GM19193 (cell line): ENCODE measurements around the gene ALPG.
"Not testable (repeated sequence)": the region's sequence is repeated elsewhere in the genome, so short reads cannot be mapped to it uniquely, and the experiment has no call there.

Experiments used
- POLR2A ChIP-seq: IDR thresholded peaks from 4 replicates; pipeline ENCODE4 v1.6.1; 2011; ENCODE audit not compliant: insufficient read depth, insufficient read length; ENCODE audit errors: extremely low read depth

ALPG gene

DNA sequence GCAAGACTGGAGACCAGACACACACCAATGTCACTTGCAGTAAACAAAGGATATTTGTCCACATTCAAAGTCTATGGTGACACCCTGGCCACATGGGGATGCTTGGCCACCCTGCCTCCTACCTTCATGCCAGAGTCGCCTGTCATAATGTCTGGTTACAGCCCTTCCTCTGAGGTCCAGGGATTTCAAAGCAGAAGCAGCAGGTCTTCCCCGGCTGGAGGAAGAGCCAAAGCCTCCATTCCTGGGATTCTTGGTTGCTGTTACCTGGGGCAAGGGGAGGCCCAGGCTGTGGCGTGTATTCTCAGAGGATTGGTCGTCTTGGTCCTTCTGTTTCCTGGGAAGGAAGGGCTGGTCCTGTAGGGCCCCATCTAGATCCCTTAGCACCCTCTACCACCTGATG lies 30.4 kb upstream of the ALPG start:
- no peak for TF ChIP-seq POLR2A

DNA sequence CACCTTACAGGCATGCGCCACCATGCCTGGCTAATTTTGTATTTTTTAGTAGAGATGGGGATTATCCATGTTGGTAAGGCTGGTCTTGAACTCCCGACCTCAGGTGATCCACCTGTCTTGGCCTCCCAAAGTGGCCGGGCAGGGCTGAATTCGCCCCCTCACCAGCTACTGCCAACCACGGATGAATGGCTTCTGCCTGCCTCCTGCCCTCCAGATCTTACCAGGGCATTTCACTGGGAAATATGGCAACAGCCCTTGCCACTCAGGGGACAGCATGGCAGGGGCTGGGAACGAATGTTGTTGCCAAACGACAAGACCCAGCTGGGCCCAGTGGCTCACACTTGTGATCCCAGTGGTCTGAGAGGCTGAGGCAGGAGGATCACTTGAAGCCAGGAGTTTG lies 29.9 kb upstream of the ALPG start:
- TF ChIP-seq POLR2A: no peak

DNA sequence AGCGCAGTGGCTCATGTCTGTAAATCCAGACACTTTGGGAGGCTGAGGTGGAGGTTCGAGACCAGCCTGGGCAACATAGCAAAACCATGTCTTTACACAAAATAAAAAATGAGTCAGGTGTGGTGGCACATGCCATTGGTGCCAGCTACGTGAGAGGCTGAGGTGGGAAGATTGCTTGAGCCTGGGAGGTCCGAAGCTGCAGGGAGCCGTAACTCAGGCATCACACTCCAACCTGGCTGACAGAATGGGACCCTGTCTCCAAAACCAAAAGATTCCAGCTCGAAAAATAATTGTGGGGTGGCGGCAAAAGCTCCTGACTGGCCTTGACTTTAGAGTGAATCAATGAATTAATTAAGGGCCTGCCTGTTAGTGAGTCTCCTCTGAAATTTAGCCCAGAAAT lies 29.3 kb upstream of the ALPG start:
- TF ChIP-seq POLR2A: no peak

DNA sequence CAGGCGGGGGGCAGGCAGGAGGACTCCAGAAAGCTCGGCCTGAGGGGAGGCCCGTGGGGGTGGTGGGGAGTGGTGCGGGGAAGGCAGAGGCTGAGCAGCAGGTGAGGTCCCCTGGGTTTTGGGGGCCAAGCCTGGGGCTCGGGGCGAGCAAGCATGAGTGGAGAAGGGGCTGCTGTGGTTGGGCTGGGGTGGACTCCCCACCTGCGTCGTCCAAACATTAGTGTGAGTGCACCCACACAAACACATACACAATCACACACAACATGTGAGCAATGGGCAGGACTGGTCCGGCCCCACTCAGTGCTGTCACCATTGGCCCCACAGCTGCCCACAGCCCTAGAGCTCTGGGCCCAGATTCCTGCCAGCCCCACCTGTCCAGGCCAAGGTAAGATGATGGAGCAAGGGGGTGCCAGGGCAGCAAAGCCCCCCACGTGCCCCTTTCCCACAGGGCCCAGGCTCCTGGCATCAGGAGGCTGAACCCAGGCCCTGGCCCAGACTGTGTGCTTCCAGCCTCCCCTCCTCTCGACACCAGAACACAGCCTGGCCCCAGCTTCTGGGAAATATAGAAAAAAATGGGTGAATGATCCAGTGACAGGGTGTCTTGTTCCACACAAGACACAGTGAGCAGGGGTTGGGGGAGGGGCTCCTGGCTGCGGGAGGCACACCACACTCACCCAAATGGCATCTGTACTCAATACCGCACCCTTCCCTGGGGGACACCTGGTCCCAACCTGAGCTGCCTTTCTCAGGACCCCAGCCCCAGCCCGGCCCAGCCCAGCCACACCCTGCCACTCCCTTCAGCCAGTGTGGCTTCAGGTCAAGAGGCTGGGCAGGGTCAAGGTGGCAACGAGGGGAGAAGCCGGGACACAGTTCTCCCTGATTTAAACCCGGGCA lies 28.6 kb upstream of the ALPG start:
- no peak for TF ChIP-seq POLR2A

DNA sequence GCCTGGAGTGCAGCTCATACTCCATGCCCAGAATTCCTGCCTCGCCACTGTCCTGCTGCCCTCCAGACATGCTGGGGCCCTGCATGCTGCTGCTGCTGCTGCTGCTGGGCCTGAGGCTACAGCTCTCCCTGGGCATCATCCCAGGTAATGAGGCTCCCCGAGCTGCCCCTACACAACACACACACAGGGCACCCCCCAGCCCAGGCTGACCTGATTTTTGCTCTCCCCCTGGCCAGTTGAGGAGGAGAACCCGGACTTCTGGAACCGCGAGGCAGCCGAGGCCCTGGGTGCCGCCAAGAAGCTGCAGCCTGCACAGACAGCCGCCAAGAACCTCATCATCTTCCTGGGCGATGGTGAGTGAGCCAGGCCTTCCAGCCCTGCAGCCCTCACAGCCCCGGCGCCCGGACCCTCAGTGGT lies 27.9 kb upstream of the ALPG start, which contains the start of gene ALPP:
ALPP (plus strand) TSS at position 17 of the 417 bp plus-strand sequence; CDS start at position 69, 52 bp downstream.
- not testable (repeated sequence) for TF ChIP-seq POLR2A

DNA sequence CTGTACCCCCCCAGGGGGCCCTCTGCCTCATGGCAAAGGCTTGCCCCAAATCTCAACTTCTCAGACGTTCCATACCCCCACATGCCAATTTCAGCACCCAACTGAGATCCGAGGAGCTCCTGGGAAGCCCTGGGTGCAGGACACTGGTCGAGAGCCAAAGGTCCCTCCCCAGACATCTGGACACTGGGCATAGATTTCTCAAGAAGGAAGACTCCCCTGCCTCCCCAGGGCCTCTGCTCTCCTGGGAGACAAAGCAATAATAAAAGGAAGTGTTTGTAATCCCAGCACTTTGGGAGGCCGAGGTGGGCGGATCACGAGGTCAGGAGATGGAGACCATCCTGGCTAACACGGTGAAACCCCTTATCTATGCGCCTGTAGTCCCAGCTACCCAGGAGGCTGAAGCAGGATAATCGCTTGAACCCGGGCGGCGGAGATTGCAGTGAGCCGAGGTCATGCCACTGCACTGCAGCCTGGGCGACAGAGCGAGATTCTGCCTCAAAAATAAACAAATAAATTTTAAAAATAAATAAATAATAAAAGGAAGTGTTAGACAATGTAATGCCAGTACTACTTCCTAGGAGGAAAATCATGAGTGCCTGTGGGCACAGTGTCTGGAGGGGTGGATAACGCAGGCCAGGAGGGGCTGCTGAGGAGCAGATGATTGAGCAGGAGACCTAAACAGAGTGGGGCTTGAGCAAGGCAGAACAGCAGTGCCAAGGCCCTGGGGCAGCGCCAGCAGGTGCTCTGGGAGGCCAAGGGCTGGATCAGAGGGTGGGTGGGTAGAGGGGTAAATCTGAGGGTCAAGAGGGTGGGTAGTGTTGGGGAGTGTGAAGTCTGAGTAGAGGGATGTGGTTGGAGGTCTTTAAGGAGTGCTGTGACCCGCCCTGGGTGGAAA lies 24.1 kb upstream of the ALPG start:
- no peak for TF ChIP-seq POLR2A

DNA sequence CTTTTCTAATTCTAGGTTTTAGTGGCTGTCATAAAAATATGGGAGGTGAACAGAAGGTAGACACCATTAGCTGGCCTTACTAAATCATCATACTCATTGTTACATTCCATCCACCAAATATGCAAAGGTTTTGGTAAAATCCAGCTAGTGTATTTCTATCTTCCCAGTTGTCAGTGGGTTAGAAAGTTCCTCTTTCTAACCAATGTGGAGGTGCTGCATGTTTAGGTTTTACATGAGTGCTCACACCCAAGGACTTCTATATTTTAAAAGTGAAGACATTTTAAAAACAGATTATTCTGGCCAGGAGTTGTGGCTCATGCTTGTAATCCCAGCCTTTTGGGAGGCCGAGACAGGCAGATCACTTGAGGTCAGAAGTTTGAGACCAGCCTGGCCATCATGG lies 22.2 kb upstream of the ALPG start:
- no peak for TF ChIP-seq POLR2A

DNA sequence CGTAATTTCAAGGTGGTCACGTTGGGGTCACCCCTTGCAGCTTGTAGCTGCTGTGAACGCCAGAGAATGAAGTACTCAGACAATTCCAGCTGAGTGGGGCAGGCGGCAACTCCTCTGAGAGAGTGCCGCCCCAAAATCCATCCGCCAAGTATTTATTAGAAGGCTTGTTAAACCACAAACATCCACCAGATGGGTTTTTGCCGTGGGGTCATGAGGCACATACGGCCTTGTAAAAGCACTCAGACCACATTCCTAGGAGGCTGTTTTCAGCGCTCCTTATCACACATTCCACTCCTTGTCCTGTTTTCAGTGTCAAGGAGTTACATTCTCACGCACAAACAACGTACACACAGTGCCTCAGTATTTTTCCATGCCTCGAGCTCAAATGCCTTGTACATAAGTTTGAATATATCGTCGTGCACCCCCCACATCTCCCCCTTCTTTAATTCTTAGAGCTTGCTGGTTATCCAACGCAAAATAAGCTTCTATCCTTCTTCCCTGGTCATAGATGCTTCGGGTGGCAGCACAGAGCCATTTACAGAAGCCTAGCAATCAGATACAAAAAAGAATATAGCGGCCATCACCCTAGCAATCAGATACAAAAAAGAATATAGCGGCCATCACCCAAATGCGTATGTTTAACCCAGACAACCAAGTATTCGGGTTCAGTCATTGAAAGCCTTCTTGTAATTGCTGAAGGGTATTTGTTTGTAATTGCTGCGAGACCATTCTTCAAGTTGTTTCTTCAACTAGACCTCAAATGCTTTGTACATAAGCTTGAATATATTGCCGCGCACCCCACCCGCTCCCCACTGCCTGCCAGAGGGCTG lies 20.8 kb upstream of the ALPG start:
- TF ChIP-seq POLR2A: no peak

DNA sequence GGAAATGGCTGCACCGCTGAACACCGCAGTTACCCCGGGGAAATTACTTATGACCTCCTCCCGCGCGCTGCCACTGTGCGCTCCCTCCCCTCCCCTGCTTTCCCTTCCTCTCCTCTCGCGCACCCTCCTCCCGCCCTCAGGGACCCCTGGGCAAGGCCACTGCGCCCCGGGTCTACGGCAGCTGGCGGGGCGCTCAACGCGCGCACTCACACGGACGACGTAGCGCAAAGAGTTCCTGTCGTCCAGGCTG lies 20.2 kb upstream of the ALPG start:
- TF ChIP-seq POLR2A: no peak

DNA sequence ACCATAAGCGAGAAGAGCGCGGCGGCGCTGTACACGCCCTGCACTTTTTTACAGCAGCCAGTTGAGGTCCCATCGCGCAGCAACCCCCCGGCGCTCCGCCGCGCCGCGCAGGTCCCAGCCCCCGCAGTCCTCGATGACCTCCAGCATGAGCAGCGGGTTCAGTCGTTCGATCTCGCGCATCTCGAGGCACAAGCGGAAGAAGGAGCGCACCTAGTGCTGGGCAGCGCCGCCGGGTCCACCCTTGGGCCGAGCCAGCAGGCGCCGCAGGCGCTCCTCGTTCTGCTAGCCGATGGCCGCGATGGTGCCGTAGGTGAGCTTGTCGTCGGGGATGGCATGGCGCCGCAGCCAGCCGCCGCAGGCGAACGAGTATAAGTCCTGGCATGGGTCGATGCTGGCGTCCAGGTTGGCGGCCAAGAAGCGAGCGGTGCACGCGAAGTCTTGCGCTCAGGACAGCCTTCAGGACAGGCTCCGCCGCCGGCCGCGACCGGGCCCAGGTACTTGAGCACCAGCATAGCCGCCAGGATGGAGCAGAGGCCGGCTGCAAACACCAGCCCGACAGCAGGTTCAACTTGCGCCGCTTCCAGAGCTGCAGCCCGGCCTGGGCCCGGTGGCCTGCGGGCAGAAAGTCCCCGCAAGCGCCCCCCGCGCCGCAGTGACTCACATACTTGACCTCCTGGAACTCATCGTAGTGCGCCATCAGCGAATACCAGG lies 19.7 kb upstream of the ALPG start:
- no peak for TF ChIP-seq POLR2A

DNA sequence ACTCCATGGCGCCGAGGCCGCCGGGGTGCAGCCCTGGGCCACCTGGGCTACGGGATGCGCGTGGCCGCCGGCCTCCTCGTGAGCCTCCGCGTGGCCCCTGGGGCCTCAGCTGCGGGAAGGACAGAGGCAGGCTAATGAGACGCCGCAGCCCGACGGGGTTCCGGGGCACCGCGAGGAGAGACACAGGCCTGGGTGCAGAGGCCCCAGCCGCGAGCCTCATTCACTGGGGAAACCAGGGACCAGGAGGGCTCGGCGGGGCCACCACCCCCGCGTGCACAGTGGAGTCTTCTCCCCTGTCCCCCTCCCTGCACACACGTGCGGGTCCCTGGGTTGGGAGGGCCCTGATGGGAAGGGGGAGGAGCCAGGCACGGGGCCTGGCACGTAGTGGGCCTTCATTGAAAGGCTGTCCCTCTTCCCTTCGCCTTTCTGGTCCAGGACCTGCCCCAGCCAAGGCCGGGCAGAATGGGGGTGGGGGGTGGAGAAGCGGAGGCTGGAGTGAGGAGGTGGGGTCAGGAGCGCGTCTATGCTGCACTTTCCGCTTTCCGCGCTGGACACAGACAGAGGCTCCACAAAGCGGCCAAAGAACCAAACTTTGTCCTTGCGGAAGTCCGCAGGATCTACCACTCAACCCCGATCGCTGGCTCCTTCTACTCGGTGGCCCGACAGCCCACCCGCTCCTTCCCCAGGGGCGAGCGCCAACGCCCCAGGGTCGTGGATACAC lies 19.0 kb upstream of the ALPG start:
- no peak for TF ChIP-seq POLR2A

DNA sequence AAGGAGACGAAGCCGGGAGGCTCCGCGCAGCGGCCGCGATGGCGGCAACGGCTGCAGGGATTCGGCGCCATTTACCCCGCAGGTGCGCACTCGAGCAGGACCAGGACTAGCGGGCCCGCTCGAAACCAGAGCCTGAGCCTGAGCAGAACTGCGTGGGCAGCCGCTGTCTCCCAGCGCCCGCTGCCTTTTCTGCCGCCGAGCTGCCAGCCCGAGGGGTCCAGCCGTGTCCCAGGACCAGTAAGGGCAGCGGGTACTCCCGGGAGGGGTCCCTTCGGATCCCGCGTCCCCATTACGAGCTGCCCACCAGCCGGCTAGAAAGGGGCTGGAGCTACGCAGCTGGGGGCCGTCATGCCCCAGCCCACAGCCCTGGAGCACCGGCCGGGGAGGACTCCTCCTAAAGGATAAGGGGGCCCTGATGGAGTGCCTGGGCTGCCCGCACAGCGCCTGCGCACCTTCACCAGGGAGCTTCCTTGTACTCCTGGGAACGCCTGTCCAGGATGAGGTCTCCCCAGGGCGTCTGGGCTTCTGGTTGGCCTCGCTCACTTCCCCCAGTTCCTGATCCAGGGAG lies 18.2 kb upstream of the ALPG start:
- TF ChIP-seq POLR2A: no peak

DNA sequence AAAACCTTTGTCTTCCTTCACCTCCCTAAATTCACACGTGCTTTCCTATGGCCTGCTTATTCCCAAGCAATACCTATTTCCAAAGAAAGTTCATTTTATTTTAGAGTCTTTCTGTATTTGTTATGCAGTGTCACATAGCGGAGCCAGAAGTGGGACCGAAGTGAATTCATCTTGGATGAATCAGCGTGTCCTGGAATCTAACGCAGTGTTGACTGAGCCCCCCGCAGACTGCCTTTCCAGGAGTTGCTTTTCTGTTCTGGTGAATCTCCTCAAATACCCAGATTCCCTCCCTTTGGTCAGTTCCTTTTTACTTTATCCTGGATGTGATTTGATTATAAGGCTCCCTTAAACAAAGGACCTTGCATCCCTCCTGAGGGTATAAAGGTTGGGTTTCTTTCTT lies 17.3 kb upstream of the ALPG start:
- TF ChIP-seq POLR2A: no peak

DNA sequence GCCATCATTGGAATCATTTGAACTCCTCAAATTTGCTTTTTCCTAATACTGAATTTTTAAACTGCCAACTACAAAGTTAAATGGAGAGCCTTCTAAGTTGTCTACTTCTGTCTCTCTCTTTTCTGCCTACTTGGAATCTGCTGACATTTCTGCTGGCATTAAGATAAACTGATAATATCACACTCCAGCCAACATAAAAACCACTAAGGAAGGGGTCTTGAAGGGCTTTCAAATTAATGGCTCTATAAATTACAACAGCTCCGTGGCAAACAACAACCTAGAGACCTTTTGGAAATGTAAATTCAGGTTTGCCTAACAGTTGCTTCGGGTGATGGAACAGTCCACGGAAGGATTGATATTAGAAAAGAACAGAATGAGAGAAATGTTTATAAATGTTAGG lies 16.0 kb upstream of the ALPG start:
- TF ChIP-seq POLR2A: no peak

DNA sequence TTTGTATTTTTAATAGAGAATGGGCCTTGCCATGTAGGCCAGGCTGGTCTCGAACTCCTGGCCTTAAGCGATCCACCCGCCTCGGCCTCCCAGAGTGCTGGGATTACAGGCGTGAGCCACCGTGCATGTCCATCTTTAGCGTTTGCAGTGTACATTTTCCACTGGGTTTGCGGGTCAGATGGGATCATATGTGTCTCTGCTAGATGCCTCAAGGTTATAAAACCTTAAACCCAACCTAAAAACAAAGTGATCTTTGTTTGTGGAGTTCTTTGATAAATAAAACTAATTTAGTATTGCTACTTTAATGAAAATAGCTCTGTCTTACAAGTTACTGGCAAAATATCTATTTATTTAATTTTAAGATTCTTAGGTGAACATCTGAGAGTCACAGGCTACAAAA lies 13.1 kb upstream of the ALPG start:
- no peak for TF ChIP-seq POLR2A
